ENCODE data around the gene HUNK. TPM values are rescaled to one million over a fixed set of nuclear protein-coding genes. Genes with fewer than 3 reads are reported as not detected.

The HUNK gene
- total RNA-seq, 1 experiment from 2014 or later = 2.1 TPM

- Histone ChIP-seq H3K27ac (ENCODE audit: low read depth, low read length, poor library complexity, severe bottlenecking) (no peak overlapping the region), H3K27me3 (replicated peaks; ENCODE audit: insufficient read depth, low read depth, low read length, poor library complexity) (no peaks in the 10 kb centered on the region), H3K36me3 (ENCODE audit: insufficient read depth, low read length, poor library complexity, severe bottlenecking) (no peaks in the 10 kb centered on the region), H3K4me1 (ENCODE audit: insufficient read depth, low read length, poor library complexity, severe bottlenecking) (no peaks in the 10 kb centered on the region), H3K9me3 (ENCODE audit: low read depth, low read length, poor library complexity, severe bottlenecking) (no peaks in the 10 kb centered on the region), H3K4me3 (ENCODE audit: low read depth, low read length, poor library complexity, severe bottlenecking) (no peak overlapping the region)
- no peak for TF ChIP-seq CTCF (conservative IDR thresholded peaks at IDR 0.05; ENCODE audit: low read depth, low read length)
- no peak for DNase-seq (ENCODE audit: low spot score)
- ChIA-PET CTCF (no interaction called here), POLR2A (ENCODE audit: low non-redundant PET) (no interaction called here)
- BruUV-seq (replicated peaks) = no TSS peak
- intact Hi-C loops (cut with micrococcal nuclease; ENCODE audit: unreplicated experiment) = no loop called here
Observed at GRCh38 chr21:31974454-31974985, 101.7 kb downstream of the HUNK start.

GRCh38 chr21:31975491-31975890, 102.7 kb downstream of the HUNK start:
- DNase-seq (ENCODE audit: low spot score) = no peak
- TF ChIP-seq EZH2 (IDR thresholded peaks at IDR 0.05; ENCODE audit: borderline replicate concordance, low read depth, low read length, poor library complexity, severe bottlenecking) (no peak), CTCF (conservative IDR thresholded peaks at IDR 0.05; ENCODE audit: low read depth, low read length) (no peak)
- H3K4me1 ChIP-seq (ENCODE audit: insufficient read depth, low read length, poor library complexity, severe bottlenecking) = no peaks in the 10 kb centered on the region
- ChIA-PET CTCF (no interaction called here), POLR2A (ENCODE audit: low non-redundant PET) (no interaction called here)
- H3K4me3 ChIP-seq (ENCODE audit: low read depth, low read length, poor library complexity, severe bottlenecking) = no peak overlapping the region
- no peaks in the 10 kb centered on the region for H3K36me3 ChIP-seq (ENCODE audit: insufficient read depth, low read length, poor library complexity, severe bottlenecking)
- no peaks in the 10 kb centered on the region for H3K27me3 ChIP-seq (replicated peaks; ENCODE audit: insufficient read depth, low read depth, low read length, poor library complexity)
- no TSS peak for BruUV-seq (replicated peaks)
- no peaks in the 10 kb centered on the region for H3K9me3 ChIP-seq (ENCODE audit: low read depth, low read length, poor library complexity, severe bottlenecking)
- intact Hi-C loops (cut with micrococcal nuclease; ENCODE audit: unreplicated experiment) = no loop called here
- H3K27ac ChIP-seq (ENCODE audit: low read depth, low read length, poor library complexity, severe bottlenecking) = no peak overlapping the region

- Histone ChIP-seq H3K27ac (ENCODE audit: low read depth, low read length, poor library complexity, severe bottlenecking) (no peak overlapping the region), H3K4me3 (ENCODE audit: low read depth, low read length, poor library complexity, severe bottlenecking) (no peak overlapping the region), H3K27me3 (replicated peaks; ENCODE audit: insufficient read depth, low read depth, low read length, poor library complexity) (no peaks in the 10 kb centered on the region), H3K9me3 (ENCODE audit: low read depth, low read length, poor library complexity, severe bottlenecking) (no peaks in the 10 kb centered on the region), H3K4me1 (ENCODE audit: insufficient read depth, low read length, poor library complexity, severe bottlenecking) (no peaks in the 10 kb centered on the region), H3K36me3 (ENCODE audit: insufficient read depth, low read length, poor library complexity, severe bottlenecking) (no peaks in the 10 kb centered on the region)
- DNase-seq (ENCODE audit: low spot score) = no peak
- CTCF ChIA-PET = no interaction called here
- TF ChIP-seq EZH2 (IDR thresholded peaks at IDR 0.05; ENCODE audit: borderline replicate concordance, low read depth, low read length, poor library complexity, severe bottlenecking) (no peak), CTCF (conservative IDR thresholded peaks at IDR 0.05; ENCODE audit: low read depth, low read length) (no peak)
- POLR2A ChIA-PET (ENCODE audit: low non-redundant PET) = no interaction called here
- intact Hi-C loops (cut with micrococcal nuclease; ENCODE audit: unreplicated experiment) = no loop called here
- no TSS peak for BruUV-seq (replicated peaks)
Observed at GRCh38 chr21:31977816-31978215, 105.0 kb downstream of the HUNK start.
